ENCODE results near the gene EIF3J.

EIF3J gene

GRCh38 chr15:44595656-44596510 lies 58.9 kb downstream of the EIF3J start:
- DNase-seq, result no peak

GRCh38 chr15:44596511-44597010 lies 59.6 kb downstream of the EIF3J start:
- no peak for DNase-seq

- DNase-seq, result no peak
Observed at GRCh38 chr15:44598066-44598465, 61.1 kb downstream of the EIF3J start.

- no peak for DNase-seq
Observed at GRCh38 chr15:44598892-44599291, 61.9 kb downstream of the EIF3J start.

- no peak for DNase-seq
Observed at GRCh38 chr15:44603126-44603525, 66.2 kb downstream of the EIF3J start.

- DNase-seq, result no peak
Observed at GRCh38 chr15:44606740-44607139, 69.8 kb downstream of the EIF3J start.

Measured in COR-L47 (cell line).